Spleen (tissue), 7 donors: ENCODE measurements around the gene BTBD17.

Source experiments
- POLR2A ChIP-seq, 3 donors: fragments of 450-650 bp; IDR thresholded peaks; one replicate each; pipeline ENCODE4 v1.5.1; 2017; ENCODE audit warnings: antibody characterized with exemption in 3 of 3, mild to moderate bottlenecking in 1 of 3
- POLR2AphosphoS5 ChIP-seq, 3 donors: sonication (generic); formaldehyde crosslinking; IDR thresholded peaks; one replicate each; pipeline ENCODE4 v1.5.1; 2017; ENCODE audit warnings: antibody characterized with exemption in 3 of 3
- TF ChIP-seq, protein P1 (sequence below), 11 experiments: fragments of 200-600 bp in 7 of 11; fragments of 450-650 bp in 4 of 11; sonication (generic) in 4 of 11; IDR thresholded peaks in 8 of 11; conservative IDR thresholded peaks in 3 of 11; 1 replicate in 7 of 11; 2 replicates in 4 of 11; pipeline versions ENCODE4 v1.4.0 to v1.8.0; 2016 to 2021; ENCODE audit warnings: antibody characterized with exemption in 11 of 11, inconsistent platforms in 4 of 11, mild to moderate bottlenecking in 1 of 11
- donor health status: DM: no; HTN: no; CAD: no; lungs with moderate emphysema.
- donor health status: DM: no; HTN: no; CAD: no.
- donor health status: DM: no; HTN: no; CAD: no.

- TF ChIP-seq, protein P1, sequence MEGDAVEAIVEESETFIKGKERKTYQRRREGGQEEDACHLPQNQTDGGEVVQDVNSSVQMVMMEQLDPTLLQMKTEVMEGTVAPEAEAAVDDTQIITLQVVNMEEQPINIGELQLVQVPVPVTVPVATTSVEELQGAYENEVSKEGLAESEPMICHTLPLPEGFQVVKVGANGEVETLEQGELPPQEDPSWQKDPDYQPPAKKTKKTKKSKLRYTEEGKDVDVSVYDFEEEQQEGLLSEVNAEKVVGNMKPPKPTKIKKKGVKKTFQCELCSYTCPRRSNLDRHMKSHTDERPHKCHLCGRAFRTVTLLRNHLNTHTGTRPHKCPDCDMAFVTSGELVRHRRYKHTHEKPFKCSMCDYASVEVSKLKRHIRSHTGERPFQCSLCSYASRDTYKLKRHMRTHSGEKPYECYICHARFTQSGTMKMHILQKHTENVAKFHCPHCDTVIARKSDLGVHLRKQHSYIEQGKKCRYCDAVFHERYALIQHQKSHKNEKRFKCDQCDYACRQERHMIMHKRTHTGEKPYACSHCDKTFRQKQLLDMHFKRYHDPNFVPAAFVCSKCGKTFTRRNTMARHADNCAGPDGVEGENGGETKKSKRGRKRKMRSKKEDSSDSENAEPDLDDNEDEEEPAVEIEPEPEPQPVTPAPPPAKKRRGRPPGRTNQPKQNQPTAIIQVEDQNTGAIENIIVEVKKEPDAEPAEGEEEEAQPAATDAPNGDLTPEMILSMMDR (IDR thresholded peaks at IDR 0.05 in 8 of 11, conservative IDR thresholded peaks at IDR 0.05 in 3 of 11): no peak
- no peak for TF ChIP-seq POLR2A (IDR thresholded peaks at IDR 0.05)
- TF ChIP-seq POLR2AphosphoS5 (IDR thresholded peaks at IDR 0.05): no peak
Measured at GRCh38 chr17:74330446-74330845, 31.2 kb downstream of the BTBD17 start.
